GM19043 (cell line): ENCODE results near the gene ATAT1.
"Not testable (repeated sequence)": the region's sequence is repeated elsewhere in the genome, so short reads cannot be mapped to it uniquely, and the experiment has no call there.

ENCODE experiments used
- ATAC-seq: cut with Tn5 transposase; IDR thresholded peaks from one replicate; pipeline ENCODE4 v1.9.1; 2021; ENCODE audit warnings: low read depth; ENCODE audit not compliant: unreplicated experiment

ATAT1 gene

DNA sequence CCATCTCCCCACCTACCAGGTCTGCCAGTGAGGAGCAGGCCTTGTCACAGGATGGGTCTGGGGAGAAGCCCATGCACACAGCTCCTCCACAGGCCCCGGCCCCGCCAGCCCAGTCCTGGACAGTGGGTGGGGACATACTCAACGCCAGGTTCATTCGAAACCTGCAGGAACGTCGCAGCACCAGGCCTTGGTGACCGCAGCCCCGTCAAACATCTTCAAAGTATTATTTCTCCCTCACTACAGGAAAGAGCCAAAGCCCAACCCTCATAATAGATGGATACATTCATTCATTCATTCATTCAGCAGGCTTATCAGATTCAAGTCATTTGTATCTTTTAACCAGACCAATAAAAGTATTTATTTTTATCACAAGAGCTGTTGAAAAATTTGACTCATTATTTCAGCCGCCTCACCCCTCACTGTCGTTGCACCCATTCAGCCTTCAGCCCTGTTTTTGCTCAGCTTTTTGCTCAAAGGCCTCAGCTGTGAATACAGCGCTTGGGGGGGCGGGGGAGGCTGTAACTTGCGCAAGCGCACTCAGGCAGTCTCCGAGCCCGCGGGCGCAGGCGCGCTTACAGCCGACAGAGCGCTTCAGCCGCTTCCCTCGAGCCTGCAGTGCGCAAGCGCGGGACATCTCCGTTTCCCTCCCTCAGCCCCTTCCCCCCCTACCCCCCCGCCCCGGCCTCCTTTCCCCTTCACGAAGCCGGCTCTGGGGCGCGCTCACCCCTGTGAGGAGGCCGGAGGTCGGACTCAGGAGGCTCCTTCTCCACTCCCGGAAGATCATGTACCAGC is 20.0 kb downstream of the ATAT1 start, which contains the start of gene C6orf136:
TSS of gene C6orf136 (plus strand) at position 684 of the 792 bp plus-strand sequence. CDS start at position 783, 99 bp downstream.
- peak; percentile 50 for ATAC-seq

DNA sequence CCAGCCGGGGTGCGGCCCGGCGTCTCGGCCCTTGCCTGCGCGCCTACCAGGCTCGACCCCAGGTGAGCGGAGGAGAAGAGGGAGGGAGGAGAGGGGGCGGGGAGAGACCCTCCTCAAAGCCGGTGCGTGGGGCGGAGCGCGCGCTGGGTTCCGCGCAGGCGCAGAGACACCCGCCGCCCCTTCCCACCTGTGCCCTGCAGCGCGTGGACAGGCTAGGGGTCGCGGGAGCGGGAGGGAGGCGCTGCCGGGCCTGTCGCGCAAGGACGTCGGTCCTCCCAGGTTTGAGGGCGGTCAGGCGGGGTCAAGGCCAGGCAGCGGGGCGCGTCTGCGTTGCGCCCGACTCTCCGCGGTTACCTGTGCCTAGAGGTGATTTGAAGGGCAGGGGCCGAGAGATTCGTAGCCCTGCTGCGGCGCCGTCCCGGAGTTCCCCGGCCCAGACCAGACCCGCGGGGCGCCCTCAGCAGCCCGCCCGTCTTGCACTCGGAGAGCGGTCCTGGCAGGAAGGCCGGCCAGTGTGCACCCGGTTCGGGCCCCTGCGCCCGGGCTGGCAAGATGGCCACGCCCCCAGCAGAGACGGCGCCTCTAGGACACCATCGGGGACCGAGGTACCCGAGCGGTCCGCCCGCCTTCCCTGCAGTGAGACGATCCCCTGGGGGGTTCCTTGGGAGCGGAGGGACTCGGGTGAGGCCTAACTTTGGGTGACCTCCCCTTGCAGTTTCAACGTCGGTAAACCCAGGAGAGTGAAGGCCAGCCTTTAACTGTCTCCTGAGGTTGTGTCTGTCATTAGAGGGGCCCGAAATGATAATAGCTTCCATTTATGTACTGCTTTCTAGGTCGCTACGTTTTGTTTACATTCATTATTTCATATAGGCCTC is 20.8 kb downstream of the ATAT1 start:
- peak; percentile 53 for ATAC-seq

DNA sequence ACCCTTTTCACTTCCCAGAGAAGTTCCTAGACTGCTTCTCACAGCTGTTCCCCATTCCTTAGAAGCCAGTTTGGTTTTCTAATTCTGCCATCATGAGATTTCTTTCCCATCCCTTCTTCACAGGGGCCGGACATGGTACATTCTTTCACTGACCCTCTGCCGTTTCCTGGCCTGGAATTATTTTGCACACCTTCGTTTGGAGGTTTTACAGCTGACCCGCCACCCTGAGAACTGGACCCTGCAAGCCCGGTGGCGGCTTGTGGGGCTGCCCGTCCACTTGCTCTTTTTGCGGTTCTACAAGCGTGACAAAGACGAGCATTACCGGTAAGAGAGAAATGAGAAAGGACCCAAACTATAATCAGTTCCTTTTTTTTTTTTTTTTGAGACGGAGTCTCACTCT is 24.5 kb downstream of the ATAT1 start:
- ATAC-seq = no peak

DNA sequence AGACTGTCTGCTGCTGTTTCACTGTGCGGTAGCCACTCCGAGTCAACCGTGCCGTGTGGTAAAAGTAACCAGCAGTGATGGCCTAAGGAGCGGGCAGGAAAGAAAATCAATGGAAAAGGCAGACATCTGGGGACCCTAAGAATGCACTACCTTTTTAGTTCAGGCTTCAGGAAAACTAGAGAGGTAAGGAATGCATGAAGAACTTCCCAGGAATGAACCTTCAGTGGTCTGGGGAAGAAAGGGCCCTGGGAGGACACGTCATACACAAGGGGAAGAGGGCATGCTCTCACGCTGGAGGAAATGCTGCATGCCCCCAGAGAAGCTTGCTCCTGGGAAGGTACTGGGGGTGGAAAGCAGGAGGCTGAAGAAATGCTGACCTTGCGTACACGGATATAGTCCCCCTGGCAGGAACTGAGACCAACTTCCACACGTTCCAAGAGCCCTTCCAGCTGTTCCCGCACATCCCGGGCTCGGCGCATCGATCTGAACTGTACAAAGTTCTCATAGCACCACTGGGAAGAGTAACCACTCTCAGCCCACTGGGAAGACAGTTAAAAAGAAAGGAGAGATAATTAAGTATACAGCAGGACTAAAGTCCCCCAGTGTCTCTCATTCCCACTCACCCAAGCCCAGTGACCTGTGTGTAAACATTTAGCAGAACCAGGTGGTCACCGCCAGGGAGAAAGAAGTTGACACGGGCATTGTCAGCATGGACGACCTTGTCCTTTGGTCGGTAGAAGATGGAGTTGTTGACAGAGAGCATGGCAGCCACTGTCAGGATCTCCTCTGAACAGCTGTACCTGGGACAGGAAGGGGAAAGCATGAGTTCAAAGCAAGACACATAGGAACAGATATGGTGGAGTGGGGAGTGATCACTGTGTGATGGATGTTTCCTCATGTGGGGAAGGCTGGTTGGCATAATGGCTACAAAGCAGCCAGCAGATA is 28.4 kb downstream of the ATAT1 start:
- no peak for ATAC-seq

DNA sequence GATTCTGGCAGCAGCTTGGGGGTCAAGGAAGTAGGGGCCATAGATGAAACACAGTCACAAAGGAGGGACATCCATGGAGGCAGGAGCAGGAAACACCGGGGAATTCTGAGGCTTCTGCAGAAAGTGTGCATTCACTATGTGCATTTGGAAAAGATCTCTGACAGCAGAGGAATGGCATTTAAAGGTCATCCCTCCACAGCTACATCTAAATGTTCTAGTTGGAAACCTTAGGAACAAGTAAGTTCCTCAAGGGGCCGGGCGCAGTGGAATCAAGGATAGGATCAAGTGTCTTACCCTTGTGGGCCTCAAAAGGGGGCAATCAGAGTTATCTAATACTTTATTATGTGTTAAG is 29.0 kb downstream of the ATAT1 start:
- ATAC-seq = no peak

DNA sequence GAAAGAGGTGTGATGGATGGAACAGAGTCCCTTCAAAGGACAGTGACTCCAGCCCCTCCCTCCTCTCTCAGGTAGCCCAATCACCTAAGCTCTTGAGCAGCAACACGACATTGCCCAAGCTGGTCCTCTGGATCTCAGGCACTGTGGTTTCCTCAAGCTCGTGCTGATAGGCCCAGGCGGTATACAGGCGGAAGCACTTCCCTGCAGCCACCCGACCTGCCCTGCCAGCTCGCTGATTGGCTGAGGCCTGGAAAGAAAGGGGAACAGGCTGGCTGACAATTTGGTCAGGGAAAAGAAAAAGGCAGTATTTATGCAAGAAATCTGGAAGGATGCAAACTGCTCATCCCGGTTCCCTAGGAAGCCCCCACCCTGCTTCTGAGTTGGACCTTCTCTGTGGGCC is 29.8 kb downstream of the ATAT1 start:
- no peak for ATAC-seq

DNA sequence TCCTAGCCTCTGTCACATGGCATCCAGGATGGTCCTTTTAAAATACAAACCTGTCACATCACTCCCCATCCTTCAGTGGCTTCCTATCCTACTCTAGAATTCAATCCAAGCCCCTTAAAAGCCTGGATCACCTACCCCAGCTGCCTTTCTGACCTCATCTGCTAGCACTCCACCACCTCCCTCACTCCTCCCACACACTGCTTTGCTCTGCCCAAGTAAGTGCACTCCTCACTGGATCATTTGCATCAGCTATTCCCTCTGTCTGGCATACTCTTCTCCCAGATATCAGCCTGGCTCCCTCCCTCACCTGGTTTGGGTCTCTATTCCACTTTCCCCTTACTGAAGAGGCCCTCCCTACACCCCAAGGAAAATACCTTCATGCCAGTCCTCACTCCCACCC is 30.8 kb downstream of the ATAT1 start:
- no peak for ATAC-seq

DNA sequence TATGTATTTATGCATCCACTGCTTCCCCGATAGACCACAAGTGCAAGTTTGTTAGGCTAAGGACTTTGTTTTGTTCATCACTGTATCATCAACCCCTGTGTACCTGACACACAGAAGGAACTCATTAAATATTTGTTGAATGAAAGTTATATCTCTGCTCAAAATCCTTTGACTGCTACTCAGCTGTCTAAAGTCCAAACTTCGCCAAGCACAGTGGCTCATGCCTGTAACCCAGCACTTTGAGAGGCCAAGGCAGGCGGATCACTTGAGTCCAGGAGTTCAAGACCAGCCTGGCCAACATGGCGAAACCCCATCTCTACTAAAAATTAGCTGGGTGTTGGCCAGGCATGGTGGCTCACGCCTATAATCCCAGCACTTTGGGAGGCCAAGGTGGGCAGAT is 31.2 kb downstream of the ATAT1 start:
- ATAC-seq = not testable (repeated sequence)

DNA sequence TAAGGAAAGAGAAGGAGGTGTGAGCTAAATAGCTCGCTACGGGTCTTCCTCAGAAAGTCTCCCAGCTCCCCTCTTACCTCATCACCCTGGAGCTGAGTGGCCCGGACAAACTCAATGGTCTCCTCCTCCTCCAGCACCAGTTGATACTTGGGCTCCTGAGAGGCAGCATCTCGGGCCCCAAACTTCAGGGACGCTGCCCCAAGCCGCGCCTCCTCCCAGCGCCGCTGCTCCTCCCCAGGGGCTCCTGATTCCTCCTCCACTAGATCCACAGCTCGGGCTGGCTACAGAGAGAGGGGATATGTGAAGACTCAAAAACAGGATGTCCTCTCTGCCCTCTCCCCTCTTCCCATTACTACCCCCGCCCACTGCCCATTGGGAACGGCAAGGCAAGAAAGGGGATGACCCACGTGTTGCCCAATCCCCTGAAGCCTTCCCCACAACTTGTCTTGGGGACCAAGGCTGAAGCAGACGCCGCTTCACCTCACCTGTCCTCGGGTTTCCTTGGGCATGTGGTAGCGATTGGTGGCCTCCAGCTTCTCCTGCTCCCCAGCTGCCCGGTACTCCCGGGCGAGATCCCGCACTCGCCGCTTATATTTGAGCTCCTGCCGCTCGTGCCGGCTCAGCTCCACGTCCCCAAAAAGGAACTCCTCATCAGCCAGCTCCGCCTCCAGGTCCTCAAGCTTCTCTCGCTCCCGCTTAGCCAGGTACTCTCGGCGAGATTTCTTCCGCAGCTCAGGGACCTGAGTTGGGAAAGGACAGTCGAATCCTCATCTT is 38.5 kb downstream of the ATAT1 start:
- no peak for ATAC-seq

DNA sequence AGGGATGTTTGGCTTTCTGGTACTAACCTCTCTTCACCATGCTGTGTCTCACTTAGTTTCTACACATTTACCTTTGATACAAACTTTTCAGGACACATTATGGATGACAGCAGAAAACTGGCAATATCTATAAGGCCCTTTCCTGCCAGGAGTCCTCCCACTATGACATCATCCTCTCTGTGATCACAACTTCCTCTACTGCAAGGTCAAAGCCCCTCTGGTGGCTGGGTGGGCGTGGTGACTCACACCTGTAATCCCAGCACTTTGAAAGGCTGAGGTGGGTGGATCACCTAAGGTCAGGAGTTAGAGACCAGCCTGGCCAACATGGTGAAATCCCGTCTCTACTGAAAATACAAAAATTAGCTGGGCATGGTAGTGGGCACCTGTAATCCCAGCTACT is 39.6 kb downstream of the ATAT1 start:
- not testable (repeated sequence) for ATAC-seq

DNA sequence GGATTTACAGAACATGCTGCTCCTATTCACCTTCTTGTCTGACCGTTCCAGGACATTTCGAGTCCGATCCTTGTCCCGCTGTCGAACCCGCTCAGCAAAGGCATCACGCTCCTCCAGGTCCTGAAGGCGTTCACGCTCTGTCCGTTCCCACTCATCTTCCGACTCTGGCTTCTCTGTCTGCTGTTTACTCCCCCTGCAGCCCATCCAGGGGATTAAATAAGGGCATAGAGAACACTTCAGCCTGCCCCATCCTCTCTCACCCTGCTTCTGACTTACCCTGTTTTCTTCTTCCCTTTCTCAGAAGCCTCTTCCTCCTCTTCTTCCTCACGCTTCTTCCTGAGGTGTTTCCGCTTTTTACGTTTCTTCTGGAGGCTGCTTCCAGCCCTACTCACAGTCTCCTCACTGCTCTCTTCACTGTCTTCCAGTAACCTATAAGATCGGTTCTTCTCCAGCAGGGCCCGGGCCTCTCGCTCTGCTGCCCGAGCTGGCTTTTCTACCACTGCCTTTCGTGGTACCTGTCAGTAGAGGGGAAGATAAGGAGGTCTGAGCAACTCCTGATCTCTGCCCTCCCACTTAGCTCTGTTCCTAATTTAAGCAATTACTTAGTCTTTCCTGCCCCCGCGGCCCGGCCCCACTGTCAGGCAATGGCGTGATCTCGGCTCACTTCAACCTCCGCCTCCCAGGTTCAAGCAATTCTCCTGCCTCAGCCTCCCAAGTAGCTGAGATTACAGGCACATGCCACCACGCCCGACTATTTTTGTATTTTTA is 44.3 kb downstream of the ATAT1 start:
- ATAC-seq = no peak

DNA sequence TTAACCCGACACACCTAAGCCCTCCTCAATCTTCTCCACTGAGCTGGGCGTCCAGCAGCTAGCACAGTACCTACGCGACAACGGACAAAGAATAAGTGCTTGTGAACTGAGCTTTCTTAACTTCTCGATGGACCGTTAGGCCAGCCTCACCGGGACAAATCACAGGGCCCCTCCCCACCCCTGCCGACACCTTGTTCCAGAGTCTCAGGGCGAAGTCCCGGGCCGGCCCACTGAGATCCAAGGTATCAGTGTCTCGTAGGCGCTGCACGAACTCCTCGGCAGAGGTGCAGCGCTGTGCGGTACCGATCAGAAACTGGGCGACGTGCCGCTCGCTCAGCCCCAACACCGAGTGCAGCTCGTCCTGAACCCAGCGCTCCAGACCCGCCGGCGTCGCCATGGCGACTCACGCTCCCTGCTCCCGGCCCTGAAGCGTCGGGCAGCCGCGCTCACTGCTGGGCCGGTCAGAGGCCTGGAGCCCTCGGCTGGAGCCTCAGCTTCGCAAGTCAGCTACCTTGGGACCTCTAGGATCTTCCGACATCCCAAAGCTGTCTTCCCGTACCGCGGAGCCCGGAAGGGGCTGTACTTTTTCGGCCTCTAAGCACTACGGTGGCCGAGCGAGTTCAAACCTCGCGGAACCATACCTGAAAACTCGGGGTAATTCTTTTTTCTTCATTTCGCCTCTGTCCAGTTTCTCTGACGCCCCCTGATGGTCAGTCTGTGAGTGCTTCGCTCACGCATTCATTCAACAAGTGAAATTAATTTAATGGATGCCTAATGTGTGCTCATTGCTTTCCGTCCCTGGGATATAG is 46.0 kb downstream of the ATAT1 start, which contains the start of gene DHX16:
TSS of gene DHX16 (minus strand) at position 562 of the 809 bp plus-strand sequence. CDS start at position 397, 165 bp downstream.
- ATAC-seq = peak; percentile 72

DNA sequence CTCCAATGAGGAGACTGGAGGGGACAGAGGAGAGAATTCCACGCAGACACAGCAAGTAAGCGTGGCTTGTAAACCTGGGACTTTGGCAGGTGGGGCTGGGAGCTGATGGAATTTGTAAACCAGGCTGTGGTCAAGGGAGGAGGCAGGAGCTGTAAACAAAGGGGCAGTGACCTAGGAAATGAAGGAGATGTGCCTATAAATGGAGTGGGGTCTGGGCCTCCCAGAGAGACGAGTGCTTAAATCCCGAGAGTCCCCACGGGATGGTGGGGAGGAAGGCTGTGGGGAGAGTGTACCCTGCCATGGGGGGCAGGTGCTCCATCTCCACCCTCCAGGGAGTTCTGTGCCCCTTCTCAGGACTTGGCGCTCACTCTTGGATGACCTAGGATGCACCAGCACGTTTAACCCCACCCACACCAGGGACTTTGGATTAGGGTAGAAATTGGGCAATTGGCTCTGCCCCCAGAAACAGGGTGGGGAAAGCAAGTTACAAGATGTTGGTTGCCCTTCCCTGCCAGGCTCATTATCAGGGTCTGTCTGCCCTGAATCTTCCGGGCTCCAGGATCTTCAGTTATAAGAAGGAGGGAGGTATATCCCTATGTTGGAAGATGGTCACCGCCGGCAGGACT is 50.1 kb downstream of the ATAT1 start:
- ATAC-seq = no peak

DNA sequence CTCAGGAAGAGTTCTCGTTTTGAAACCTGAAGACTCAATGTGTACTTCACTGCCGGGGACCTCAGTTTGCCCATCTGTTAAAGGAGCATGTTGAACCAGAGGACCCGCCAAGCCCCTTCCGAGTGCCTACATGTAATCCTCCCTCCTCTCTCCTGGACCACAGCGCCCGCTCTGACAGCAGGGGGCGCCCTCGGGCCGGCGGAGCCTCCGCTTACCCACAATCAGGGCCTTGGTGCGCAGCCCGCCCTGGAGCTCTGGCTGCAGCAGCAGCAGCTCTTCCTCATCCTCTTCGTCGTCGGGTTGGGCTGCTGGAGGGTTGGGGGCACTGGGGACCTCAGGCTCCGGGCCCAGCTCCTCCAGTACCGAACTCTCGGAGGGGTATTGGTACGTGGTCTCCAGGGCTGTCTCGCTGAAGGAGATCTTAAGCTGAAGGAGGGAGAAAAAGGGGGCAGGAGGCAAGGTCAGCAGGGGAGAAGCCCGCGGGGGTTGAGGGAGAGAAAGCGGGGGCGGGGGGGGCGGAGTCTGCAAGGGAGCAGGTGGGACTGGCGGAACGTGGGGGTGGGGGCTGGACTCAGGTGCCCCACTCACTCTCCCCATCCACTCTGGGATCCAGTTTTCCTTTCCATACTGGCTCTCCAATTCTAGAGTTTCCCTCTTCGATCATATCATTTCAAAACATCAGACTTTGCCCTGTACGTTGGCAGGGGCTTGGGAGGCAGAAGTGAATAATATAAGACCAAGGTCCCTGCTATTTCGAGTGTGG is 52.5 kb downstream of the ATAT1 start:
- no peak for ATAC-seq

DNA sequence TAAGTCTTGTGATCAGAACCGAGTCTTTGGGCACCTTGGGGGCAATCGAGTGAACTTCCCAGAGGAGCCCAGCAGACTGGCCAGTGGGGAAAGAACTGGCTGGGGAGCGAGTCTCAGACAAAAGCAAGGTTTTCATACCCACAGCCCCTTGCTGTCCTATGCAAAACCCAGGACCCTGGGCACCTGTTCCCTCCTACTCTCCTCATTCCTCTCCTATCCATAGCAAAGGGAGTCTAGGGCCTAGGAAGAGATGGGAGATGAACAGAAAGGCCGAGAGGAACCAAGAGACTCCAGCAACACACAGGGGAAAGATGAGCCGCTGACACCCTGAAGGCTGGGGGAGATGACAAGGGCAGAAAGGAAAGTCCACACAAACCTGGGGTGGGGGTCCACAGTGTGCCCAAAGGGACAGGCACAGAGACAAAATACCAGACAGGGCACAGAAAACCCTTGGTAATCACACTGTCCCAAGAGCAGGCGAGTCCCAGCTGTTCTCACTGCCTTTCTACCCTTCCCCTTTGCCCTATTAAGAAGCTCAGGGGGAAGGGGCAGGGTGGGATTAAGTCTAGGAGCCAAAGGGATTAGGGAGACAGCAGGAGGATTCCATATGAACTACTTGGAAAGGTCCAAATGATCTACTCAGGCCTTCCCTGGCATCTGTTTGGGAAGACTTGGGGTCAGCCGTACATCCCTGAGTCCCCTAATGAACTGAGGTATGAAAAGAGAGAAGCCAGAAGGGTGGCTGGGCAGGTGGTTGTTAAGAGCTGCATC is 53.3 kb downstream of the ATAT1 start:
- no peak for ATAC-seq

DNA sequence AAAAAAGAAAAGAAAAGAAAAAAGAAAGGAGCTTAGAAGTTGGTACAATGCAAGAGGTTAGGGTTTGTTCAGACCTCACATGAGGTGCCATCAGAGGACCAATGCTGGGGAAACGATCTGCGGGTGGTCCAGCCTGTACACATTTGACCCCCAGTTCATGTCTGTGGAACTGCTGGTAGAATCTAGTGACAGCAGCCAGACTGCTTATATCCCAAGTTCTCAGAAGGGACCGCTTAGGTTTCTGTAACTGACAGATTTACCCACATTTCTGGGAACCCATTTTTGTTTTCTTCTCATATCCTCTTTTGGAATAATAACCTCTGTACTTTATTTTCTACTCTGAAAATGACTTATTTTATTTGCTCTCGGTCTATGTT is 55.1 kb downstream of the ATAT1 start:
- ATAC-seq = no peak
